ENCODE data around the gene RPL31. TPM values are rescaled to one million over a fixed set of nuclear protein-coding genes. Genes with fewer than 3 reads are reported as not detected.

RPL31 gene
- total RNA-seq, 2 donors from 2014 or later: 797 to 1,305 TPM

DNA sequence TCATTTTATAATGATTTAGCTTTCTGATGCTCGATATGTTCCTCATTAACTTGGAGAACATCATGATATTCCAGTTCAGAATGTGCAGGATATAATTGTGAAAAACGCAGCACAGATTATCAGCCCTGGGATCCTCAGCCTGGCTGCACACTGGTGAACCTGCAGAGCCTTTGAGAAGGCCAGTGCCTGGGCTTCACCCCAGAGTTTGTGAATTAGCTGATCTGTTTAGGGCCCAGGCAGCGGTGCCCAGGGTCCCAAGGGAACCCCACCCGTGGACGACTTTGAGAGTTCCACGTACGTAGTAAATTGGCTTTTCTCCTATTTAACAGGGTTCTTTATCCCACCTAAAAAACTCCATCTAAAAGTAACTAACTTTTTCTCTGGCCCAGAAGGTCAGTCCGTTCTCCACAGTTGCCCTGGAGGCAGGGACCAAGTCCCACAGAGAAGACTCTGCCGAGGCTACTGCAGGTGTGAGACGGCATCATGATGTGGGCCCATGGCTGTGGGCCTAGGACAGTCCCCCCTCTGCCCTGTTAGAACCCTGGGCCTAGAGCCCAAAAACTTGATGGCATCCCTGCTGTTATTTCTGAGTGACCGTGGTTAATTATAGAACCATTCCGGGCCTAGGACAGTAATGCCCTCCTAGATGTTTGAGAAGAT, 39.6 kb upstream of the RPL31 start:
- WGBS: 81% methylated on average over 12 of the region's 12 CpGs
- DNase-seq (ENCODE audit: low spot score): no peak
- Histone ChIP-seq H3K27me3 (replicated peaks; ENCODE audit: insufficient read depth) (no peaks in the 10 kb centered on the region), H3K4me1 (replicated peaks) (no peaks in the 10 kb centered on the region), H3K36me3 (no peaks in the 10 kb centered on the region), H3K9me3 (no peaks in the 10 kb centered on the region), H3K4me3 (no peak overlapping the region), H3K27ac (no peak overlapping the region)
- TF ChIP-seq POLR2A (IDR thresholded peaks at IDR 0.05) (no peak), POLR2AphosphoS5 (IDR thresholded peaks at IDR 0.05) (no peak)
- TF ChIP-seq, protein P1, sequence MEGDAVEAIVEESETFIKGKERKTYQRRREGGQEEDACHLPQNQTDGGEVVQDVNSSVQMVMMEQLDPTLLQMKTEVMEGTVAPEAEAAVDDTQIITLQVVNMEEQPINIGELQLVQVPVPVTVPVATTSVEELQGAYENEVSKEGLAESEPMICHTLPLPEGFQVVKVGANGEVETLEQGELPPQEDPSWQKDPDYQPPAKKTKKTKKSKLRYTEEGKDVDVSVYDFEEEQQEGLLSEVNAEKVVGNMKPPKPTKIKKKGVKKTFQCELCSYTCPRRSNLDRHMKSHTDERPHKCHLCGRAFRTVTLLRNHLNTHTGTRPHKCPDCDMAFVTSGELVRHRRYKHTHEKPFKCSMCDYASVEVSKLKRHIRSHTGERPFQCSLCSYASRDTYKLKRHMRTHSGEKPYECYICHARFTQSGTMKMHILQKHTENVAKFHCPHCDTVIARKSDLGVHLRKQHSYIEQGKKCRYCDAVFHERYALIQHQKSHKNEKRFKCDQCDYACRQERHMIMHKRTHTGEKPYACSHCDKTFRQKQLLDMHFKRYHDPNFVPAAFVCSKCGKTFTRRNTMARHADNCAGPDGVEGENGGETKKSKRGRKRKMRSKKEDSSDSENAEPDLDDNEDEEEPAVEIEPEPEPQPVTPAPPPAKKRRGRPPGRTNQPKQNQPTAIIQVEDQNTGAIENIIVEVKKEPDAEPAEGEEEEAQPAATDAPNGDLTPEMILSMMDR (IDR thresholded peaks at IDR 0.05): no peak
- intact Hi-C loops (cut with DNase I): no loop called here

DNA sequence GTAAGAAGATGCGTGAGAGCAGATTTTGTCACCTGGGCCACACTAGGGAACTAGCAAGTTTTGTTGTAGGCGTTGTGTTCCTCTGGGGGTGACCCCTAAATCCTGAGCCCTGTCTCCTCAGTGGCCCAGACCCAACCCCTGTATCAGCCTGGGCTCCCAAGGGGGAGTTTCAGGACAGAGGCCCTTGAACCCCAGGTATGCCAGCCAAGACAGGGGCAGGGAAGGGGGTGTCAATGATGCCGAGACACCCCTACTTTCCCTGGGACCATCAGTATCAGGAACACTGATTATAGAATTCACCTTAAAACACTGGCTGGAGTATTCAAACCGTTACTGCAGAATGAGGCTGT, 39.1 kb upstream of the RPL31 start:
- no peaks in the 10 kb centered on the region for H3K9me3 ChIP-seq
- no peak for DNase-seq (ENCODE audit: low spot score)
- no peaks in the 10 kb centered on the region for H3K4me1 ChIP-seq (replicated peaks)
- H3K27ac ChIP-seq: no peak overlapping the region
- intact Hi-C loops (cut with DNase I): no loop called here
- TF ChIP-seq POLR2AphosphoS5 (IDR thresholded peaks at IDR 0.05) (no peak), POLR2A (IDR thresholded peaks at IDR 0.05) (no peak)
- TF ChIP-seq, protein P1 (IDR thresholded peaks at IDR 0.05): no peak
- H3K27me3 ChIP-seq (replicated peaks; ENCODE audit: insufficient read depth): no peaks in the 10 kb centered on the region
- H3K4me3 ChIP-seq: no peak overlapping the region
- H3K36me3 ChIP-seq: no peaks in the 10 kb centered on the region
- WGBS: 88% methylated on average over 4 of the region's 4 CpGs

DNA sequence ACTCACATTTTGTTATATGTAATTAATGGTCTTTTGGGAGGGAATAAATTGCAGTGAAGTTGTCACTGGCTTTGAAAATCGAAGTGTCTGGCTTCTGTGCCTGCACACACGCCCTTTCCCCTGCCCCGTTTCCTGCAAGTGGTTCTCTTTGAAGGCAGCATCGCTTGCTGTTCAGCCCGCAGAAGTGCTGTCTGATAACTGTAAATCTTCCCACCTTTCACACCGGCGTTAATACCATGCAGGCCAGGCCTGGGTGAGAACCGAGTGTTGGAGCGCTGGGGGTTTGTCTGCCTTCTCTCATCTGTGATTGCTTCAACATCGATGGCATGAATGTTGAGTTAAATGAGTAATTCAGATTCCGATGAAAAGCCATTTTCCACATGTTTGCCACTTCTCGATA, 37.9 kb upstream of the RPL31 start:
- Histone ChIP-seq H3K9me3 (no peaks in the 10 kb centered on the region), H3K27me3 (replicated peaks; ENCODE audit: insufficient read depth) (no peaks in the 10 kb centered on the region), H3K36me3 (no peaks in the 10 kb centered on the region), H3K4me1 (replicated peaks) (no peaks in the 10 kb centered on the region), H3K27ac (no peak overlapping the region), H3K4me3 (no peak overlapping the region)
- no peak for TF ChIP-seq POLR2A (IDR thresholded peaks at IDR 0.05)
- TF ChIP-seq POLR2AphosphoS5 (IDR thresholded peaks at IDR 0.05): no peak
- TF ChIP-seq, protein P1 (IDR thresholded peaks at IDR 0.05): no peak
- intact Hi-C loops (cut with DNase I): no loop called here
- no peak for DNase-seq (ENCODE audit: low spot score)
- 88% methylated on average over 12 of the region's 12 CpGs for WGBS

DNA sequence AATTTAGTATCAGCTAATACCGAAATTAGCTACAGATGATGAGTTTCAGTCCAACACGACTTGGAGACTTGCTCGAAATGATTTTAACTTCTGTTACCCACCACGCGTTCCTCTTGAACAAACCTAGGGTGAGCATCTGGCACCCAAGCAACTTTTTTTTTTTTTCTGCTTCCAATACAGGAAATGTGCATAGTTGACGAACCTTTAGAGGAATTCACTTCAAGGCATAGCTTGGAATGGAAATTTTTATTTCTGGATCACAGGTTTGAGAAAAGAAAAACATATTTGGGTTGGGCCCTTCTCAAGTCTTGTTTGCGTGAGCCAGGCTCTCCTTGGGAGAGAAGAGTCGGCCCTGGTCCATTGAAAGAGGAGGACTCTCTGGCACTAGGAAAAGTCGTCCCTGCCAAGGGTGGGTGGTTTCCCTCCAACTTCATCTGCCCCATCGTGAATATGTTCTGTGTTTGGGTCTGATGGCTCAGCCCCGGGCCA, 37.4 kb upstream of the RPL31 start:
- Histone ChIP-seq H3K27ac (no peak overlapping the region), H3K9me3 (no peaks in the 10 kb centered on the region), H3K36me3 (no peaks in the 10 kb centered on the region), H3K27me3 (replicated peaks; ENCODE audit: insufficient read depth) (no peaks in the 10 kb centered on the region), H3K4me3 (no peak overlapping the region), H3K4me1 (replicated peaks) (no peaks in the 10 kb centered on the region)
- DNase-seq (ENCODE audit: low spot score): no peak
- intact Hi-C loops (cut with DNase I): no loop called here
- WGBS: 83% methylated on average over 11 of the region's 11 CpGs
- TF ChIP-seq POLR2AphosphoS5 (IDR thresholded peaks at IDR 0.05) (no peak), POLR2A (IDR thresholded peaks at IDR 0.05) (no peak)
- TF ChIP-seq, protein P1 (IDR thresholded peaks at IDR 0.05): no peak

DNA sequence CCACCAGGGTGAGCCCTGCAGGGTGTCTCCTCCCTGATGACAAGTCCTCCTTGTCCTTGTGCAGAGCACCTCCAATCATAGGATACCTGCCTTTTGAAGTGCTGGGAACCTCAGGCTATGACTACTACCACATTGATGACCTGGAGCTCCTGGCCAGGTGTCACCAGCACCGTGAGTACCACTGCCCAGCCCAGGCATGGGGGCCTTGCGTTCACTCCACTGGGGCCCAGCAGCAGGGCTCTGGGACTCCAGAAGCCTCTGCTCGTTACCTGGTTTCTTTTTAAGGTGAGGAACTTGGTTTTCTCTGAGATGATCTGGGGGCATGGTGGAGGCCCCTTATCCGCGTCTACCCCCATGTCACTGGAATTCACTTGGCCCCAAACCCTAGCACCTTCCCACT, 36.5 kb upstream of the RPL31 start:
- WGBS: 95% methylated on average over 5 of the region's 5 CpGs
- intact Hi-C loops (cut with DNase I): no loop called here
- TF ChIP-seq, protein P1 (IDR thresholded peaks at IDR 0.05): no peak
- TF ChIP-seq POLR2AphosphoS5 (IDR thresholded peaks at IDR 0.05) (no peak), POLR2A (IDR thresholded peaks at IDR 0.05) (no peak)

More for the DNA sequence above, 36.5 kb upstream of the RPL31 start:
- Histone ChIP-seq H3K4me3 (no peak overlapping the region), H3K9me3 (no peaks in the 10 kb centered on the region), H3K27ac (no peak overlapping the region), H3K27me3 (replicated peaks; ENCODE audit: insufficient read depth) (no peaks in the 10 kb centered on the region), H3K36me3 (no peaks in the 10 kb centered on the region), H3K4me1 (replicated peaks) (no peaks in the 10 kb centered on the region)
- no peak for DNase-seq (ENCODE audit: low spot score)
